GM12891 (cell line): ENCODE results near the gene TBC1D22A.

Source experiments
- POLR2A ChIP-seq: IDR thresholded peaks from 2 replicates; pipeline ENCODE4 v1.6.1; 2011; ENCODE audit warnings: low read depth, low read length, control low read depth
- POLR2AphosphoS5 ChIP-seq: IDR thresholded peaks from 2 replicates; pipeline ENCODE4 v1.6.1; 2011; ENCODE audit warnings: low read depth, low read length, control low read depth
- POU2F2 ChIP-seq: IDR thresholded peaks from 2 replicates; pipeline ENCODE4 v1.6.1; 2011; ENCODE audit warnings: low read depth, mild to moderate bottlenecking, control low read depth, low read length, moderate library complexity
- TAF1 ChIP-seq: IDR thresholded peaks from 2 replicates; pipeline ENCODE4 v1.6.1; 2011; ENCODE audit warnings: low read depth, low read length, control low read depth

GRCh38 chr22:46937185-46937584 is 174.7 kb downstream of the TBC1D22A start:
- TF ChIP-seq POLR2AphosphoS5 (no peak), POLR2A (no peak), TAF1 (no peak), POU2F2 (no peak)
